ENCODE measurements around the gene SCYL2. TPM values are rescaled to one million over a fixed set of nuclear protein-coding genes. Genes with fewer than 3 reads are reported as not detected.
"Not testable (repeated sequence)": the region's sequence is repeated elsewhere in the genome, so short reads cannot be mapped to it uniquely, and the experiment has no call there.

The SCYL2 gene
- total RNA-seq (2014; rRNA removed; shearing (Covaris generic); ENCODE audit: low replicate concordance): 7.3 and 11.2 TPM in 2 replicates

DNA sequence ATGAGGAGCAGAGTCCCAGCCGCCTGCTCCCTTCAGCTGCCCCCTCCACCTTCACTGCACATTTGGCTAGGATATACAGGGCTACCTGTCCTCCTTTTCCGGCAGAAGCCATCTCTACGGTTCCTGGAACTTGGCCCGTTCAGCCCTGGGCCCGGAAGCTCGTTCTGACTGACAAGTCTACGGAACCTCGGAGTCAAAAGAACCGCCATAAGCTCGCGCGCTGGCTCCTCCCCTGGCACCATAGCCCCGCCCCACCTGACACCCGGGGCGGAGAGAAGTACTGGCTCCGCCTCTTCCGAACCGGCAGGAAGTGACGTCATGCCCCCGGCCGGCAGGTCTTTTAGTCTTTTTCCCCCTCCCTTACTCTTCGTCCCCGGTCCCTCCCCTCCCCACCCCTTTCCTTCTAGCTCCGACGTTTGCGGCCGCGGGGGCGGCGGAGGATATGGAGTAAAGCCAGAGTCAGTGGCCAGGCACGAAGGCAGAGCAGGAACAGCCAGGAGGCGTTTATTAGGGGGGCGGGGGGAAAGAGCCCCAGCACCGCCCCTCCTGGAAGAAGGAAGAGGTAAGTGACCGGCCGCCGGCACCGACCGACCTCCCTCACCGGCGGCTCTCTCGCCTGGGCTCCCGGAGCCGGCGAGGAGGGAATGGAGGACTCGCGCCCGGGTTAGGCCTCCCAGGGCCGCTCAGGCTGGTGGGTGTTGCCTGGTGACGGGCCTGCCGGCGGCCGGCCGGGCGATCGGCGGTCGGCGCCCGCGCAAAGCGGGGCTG is at the start of gene SCYL2, which contains the start of gene DEPDC4:
Gene SCYL2, plus strand, starts transcription at position 343 of the 768 bp plus-strand sequence. CDS start 15,794 bp downstream, outside the sequence.
Gene DEPDC4, minus strand, starts transcription at position 245 of the 768 bp plus-strand sequence. Its CDS starts 3 bp downstream, at position 242.
- H3K27me3 ChIP-seq: no peaks in the 10 kb centered on the region
- peak within 1 kb of the TSS; percentile 66 for H3K4me3 ChIP-seq
- no peaks in the 10 kb centered on the region for H3K9me3 ChIP-seq
- peak; percentile 97 for DNase-seq
- H3K36me3 ChIP-seq: peaks cover 4% of the 10 kb centered on the region; the same call in 1 of the 2 replicates

DNA sequence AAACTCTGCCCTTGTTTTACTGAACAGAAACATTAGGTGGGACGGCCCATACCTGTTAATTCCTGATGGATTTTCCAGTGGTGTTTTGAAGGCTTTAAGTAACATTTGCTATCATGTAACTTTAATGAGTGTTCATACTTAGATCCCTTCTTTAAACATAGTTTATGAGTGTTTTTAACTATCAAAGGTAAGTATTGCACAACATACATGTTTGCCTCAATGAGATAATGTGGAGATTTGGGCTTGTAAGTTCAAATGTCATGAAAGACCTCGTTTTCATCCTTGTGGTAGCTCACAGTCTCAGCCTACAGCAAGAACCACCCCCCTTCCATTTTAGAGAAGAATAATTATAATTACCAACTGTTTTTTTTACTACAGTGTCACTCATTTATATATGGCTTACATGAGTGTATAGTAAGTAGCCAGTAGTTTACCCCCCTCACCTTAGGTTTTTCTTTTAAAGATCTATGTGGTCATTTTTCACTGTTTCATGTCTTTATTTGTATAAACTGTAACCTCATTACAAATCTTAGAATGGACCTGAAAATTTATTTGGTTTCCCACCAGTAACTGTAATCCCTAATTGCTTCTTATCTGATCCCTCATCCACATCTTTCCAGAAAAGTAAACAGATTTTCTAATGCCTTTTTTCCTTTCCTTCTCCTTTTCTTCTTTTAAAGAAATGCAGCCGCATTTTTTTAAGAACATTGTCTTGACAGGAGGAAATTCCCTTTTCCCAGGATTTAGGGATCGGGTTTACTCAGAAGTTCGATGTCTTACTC is 47.5 kb upstream of the SCYL2 start:
- DNase-seq: no peak
- H3K4me3 ChIP-seq: no peak overlapping the region
- H3K9me3 ChIP-seq: no peaks in the 10 kb centered on the region
- H3K36me3 ChIP-seq: peaks cover 19% of the 10 kb centered on the region
- no peaks in the 10 kb centered on the region for H3K27me3 ChIP-seq

DNA sequence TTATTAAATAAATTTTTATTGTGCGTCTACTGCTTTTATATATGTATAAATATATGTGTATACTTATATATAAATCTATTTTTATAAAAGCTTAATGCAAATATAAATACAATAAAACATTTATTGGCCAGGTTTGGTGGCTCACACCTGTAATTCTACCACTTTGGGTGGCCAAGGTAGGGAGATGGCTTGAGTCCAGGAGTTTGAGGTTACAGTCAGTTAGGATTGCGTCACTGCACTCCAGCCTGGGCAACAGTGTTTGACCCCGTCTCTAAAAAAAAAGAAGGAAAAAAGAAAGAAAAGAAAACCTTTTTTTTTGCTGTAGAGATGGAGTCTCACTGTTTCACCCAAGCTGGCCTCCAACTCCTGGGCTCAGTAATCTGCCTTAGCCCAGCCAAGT is 45.5 kb upstream of the SCYL2 start:
- H3K27me3 ChIP-seq: no peaks in the 10 kb centered on the region
- H3K4me3 ChIP-seq: no peak overlapping the region
- H3K36me3 ChIP-seq: peaks cover 23% of the 10 kb centered on the region
- no peaks in the 10 kb centered on the region for H3K9me3 ChIP-seq
- no peak for DNase-seq

DNA sequence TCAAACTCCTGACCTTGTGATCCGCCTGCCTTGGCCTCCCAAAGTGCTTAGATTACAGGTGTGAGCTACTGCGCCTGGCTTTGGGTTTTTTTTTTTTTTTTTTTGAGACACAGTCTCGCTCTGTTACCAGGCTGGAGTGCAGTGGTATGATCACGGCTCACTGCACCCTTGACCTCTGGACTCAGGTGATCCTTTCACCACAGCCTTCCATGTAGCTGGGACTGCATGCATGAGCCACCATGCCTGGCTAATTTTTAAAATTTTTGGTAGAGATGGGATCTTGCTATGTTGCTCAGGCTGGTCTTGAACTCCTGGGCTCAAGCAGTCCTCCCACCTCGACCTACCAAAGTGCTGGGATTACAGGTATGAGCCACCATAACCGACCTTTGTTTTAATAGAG is 44.8 kb upstream of the SCYL2 start:
- DNase-seq, H3K4me3 ChIP-seq, H3K27me3 ChIP-seq, H3K9me3 ChIP-seq: not testable (repeated sequence)
- peaks cover 21% of the 10 kb centered on the region for H3K36me3 ChIP-seq

- H3K9me3 ChIP-seq: no peaks in the 10 kb centered on the region
- DNase-seq: no peak
- no peak overlapping the region for H3K4me3 ChIP-seq
- no peaks in the 10 kb centered on the region for H3K27me3 ChIP-seq
- H3K36me3 ChIP-seq: peaks cover 5% of the 10 kb centered on the region
Measured at GRCh38 chr12:100225491-100225890, 41.5 kb upstream of the SCYL2 start.

DNA sequence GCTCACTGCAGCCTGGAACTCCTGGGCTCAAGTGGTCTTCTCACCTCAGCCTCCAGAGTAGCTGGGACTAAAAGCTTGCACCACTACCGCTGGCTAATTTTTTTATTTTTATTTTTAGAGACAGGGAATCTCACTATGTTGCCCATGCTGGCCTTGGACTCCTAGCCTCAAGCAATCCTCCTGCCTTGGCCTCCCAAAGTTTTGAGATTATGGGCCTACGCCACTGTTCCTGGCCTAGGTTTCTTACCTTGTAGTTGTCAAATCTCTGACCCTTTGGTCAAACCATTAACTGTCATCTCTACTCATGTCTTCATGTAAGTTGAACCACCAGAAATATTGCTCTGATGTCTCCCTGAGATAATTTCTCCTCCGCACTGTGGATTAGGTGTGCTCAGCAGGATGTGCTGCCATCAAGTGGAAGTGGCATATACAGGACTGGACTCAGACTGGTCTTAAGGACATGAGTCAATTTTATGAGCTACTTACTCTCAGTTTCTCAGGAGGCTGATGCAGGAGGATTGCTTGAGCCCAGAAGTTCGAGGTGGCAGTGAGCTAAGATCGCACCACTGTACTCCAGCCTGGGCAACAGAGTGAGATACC is 37.8 kb upstream of the SCYL2 start:
- DNase-seq: no peak

GRCh38 chr12:100229876-100230275 is 37.1 kb upstream of the SCYL2 start:
- H3K4me3 ChIP-seq: no peak overlapping the region
- H3K36me3 ChIP-seq: peaks cover 5% of the 10 kb centered on the region
- no peak for DNase-seq
- no peaks in the 10 kb centered on the region for H3K9me3 ChIP-seq
- no peaks in the 10 kb centered on the region for H3K27me3 ChIP-seq

More for the DNA sequence above, 37.8 kb upstream of the SCYL2 start:
- Histone ChIP-seq H3K9me3 (no peaks in the 10 kb centered on the region), H3K4me3 (no peak overlapping the region), H3K27me3 (no peaks in the 10 kb centered on the region), H3K36me3 (peaks cover 5% of the 10 kb centered on the region)

DNA sequence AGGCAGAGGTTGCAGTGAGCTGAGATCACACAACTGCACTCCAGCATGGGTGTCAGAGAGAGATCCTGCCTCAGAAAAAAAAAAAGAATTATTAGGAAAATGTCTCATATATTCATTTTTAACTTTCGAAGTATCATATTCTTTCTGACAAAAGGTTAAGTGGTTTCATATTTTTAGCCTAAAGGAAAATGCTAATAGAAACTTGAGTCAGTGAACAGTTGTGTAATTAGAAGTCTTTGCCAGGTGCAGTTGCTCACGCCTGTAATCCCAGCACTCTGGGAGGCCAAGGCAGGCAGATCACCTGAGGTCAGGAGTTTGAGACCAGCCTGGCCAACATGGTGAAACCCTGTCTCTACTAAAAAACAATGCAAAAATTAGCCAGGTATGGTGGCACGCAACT is 35.1 kb upstream of the SCYL2 start:
- not testable (repeated sequence) for H3K9me3 ChIP-seq, H3K36me3 ChIP-seq, DNase-seq, H3K27me3 ChIP-seq, H3K4me3 ChIP-seq

GRCh38 chr12:100234166-100234565 is 32.8 kb upstream of the SCYL2 start:
- Histone ChIP-seq H3K4me3 (0 out of 2 replicates have a peak overlapping the region, but pooled peaks have one; percentile 15), H3K27me3 (no peaks in the 10 kb centered on the region), H3K9me3 (no peaks in the 10 kb centered on the region), H3K36me3 (no peaks in the 10 kb centered on the region)
- DNase-seq: peak; percentile 58

- H3K36me3 ChIP-seq: no peaks in the 10 kb centered on the region
- no peaks in the 10 kb centered on the region for H3K27me3 ChIP-seq
- no peaks in the 10 kb centered on the region for H3K9me3 ChIP-seq
- DNase-seq: no peak
- H3K4me3 ChIP-seq: 0 out of 2 replicates have a peak overlapping the region, but pooled peaks have one; percentile 15
Measured at GRCh38 chr12:100234591-100235304, 32.2 kb upstream of the SCYL2 start.

- H3K36me3 ChIP-seq: no peaks in the 10 kb centered on the region
- no peaks in the 10 kb centered on the region for H3K9me3 ChIP-seq
- no peak for DNase-seq
- H3K4me3 ChIP-seq: no peak overlapping the region
- no peaks in the 10 kb centered on the region for H3K27me3 ChIP-seq
Measured at GRCh38 chr12:100238801-100239200, 28.2 kb upstream of the SCYL2 start.

DNA sequence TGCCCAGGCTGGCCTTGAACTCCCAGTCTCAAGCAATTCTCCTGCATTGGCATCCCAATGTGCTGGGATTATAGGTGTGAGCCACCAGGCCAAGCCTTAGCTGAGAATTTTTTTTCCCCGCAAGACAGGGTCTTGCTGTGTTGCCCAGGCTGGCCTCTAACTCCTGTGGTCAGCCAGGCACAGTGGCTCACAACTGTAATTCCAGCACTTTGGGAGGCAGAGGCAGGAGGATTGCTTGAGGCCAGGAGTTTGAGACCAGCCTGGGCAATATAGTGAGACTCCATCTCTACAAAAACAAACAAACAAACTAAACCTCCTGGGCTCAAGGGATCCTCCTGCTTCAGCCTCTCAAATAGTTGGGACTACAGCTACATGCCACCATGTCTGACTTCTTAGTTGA is 27.4 kb upstream of the SCYL2 start:
- DNase-seq: no peak
- H3K4me3 ChIP-seq: no peak overlapping the region
- H3K9me3 ChIP-seq: no peaks in the 10 kb centered on the region
- no peaks in the 10 kb centered on the region for H3K27me3 ChIP-seq
- H3K36me3 ChIP-seq: no peaks in the 10 kb centered on the region

- Histone ChIP-seq H3K9me3 (no peaks in the 10 kb centered on the region), H3K4me3 (no peak overlapping the region), H3K27me3 (no peaks in the 10 kb centered on the region), H3K36me3 (no peaks in the 10 kb centered on the region)
- DNase-seq: no peak
Measured at GRCh38 chr12:100243137-100243536, 23.8 kb upstream of the SCYL2 start.

GRCh38 chr12:100247765-100248164 is 19.2 kb upstream of the SCYL2 start:
- Histone ChIP-seq H3K36me3 (no peaks in the 10 kb centered on the region), H3K4me3 (no peak overlapping the region), H3K27me3 (no peaks in the 10 kb centered on the region), H3K9me3 (no peaks in the 10 kb centered on the region)
- DNase-seq: no peak

- DNase-seq: no peak
Measured at GRCh38 chr12:100248886-100249285, 18.1 kb upstream of the SCYL2 start.

DNA sequence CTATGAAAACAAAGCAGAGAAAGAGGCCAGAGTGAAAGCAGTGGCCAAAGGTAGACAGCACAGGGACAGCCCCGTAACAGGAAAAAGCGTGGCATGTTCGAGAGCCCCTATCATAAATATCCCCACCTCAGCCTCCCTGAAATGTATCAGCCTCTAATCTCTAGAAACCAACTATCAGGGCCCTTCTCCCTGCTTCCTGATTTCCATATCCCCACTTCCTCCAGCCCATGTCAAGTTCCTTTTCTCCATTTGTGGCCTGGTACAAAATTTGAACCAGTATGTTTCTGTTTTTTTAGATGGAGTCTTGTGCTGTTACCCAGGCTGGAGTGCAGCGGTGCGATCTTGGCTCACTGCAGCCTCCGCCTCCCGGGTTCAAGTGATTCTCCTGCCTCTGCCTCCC is 17.0 kb upstream of the SCYL2 start:
- Histone ChIP-seq H3K36me3 (no peaks in the 10 kb centered on the region), H3K4me3 (no peak overlapping the region), H3K27me3 (no peaks in the 10 kb centered on the region), H3K9me3 (no peaks in the 10 kb centered on the region)
- DNase-seq: no peak

More at GRCh38 chr12:100248886-100249285, 18.1 kb upstream of the SCYL2 start:
- no peaks in the 10 kb centered on the region for H3K27me3 ChIP-seq
- no peaks in the 10 kb centered on the region for H3K9me3 ChIP-seq
- no peaks in the 10 kb centered on the region for H3K36me3 ChIP-seq
- no peak overlapping the region for H3K4me3 ChIP-seq
